Mesendoderm (in vitro differentiated cells): ENCODE data around the gene KLKB1.
A peak's percentile ranks its signal among the peaks of the same experiment; 100 is the strongest.
"Not testable (repeated sequence)": the region's sequence is repeated elsewhere in the genome, so short reads cannot be mapped to it uniquely, and the experiment has no call there.

Source experiments
- DNase-seq: peaks from one replicate; pipeline ENCODE4 v3.0.0; 2013
- H2AK5ac ChIP-seq: 2 replicates; pipeline ENCODE4 v1.6.1; 2013; ENCODE audit warnings: low read length, inconsistent platforms
- H2BK120ac ChIP-seq: 2 replicates; pipeline ENCODE4 v1.6.1; 2013; ENCODE audit warnings: low read depth, mild to moderate bottlenecking, low read length, moderate library complexity, mixed read lengths
- H2BK15ac ChIP-seq: replicated peaks from 2 replicates; pipeline ENCODE4 v1.6.1; 2013; ENCODE audit warnings: low read depth, mild to moderate bottlenecking, moderate library complexity
- H2BK5ac ChIP-seq: 2 replicates; pipeline ENCODE4 v1.6.1; 2013; ENCODE audit warnings: low read length, inconsistent platforms
- H3K18ac ChIP-seq: 2 replicates; pipeline ENCODE4 v1.6.1; 2013; ENCODE audit warnings: mild to moderate bottlenecking, low read length, mixed read lengths
- H3K23ac ChIP-seq: one replicate; pipeline ENCODE4 v1.6.1; 2013; ENCODE audit warnings: low read length
- H3K27ac ChIP-seq: 2 replicates; pipeline ENCODE4 v1.5.1; 2013; ENCODE audit warnings: low read depth, mild to moderate bottlenecking, inconsistent platforms, low read length, moderate library complexity
- H3K27me3 ChIP-seq: 2 replicates; pipeline ENCODE4 v1.6.1; 2013; ENCODE audit warnings: low read length, control low read depth, mild to moderate bottlenecking, inconsistent platforms; ENCODE audit not compliant: insufficient read depth, poor library complexity
- H3K36me3 ChIP-seq: 2 replicates; pipeline ENCODE4 v1.6.1; 2013; ENCODE audit warnings: low read length, inconsistent platforms; ENCODE audit not compliant: control insufficient read depth, insufficient read depth
- H3K4ac ChIP-seq: one replicate; pipeline ENCODE4 v1.6.1; 2013; ENCODE audit warnings: low read depth, mild to moderate bottlenecking, low read length, moderate library complexity
- H3K4me1 ChIP-seq: 2 replicates; pipeline ENCODE4 v1.6.1; 2013; ENCODE audit warnings: low read depth, low read length, inconsistent platforms; ENCODE audit not compliant: control insufficient read depth
- H3K4me2 ChIP-seq: 2 replicates; pipeline ENCODE4 v1.6.1; 2013; ENCODE audit warnings: low read length
- H3K4me3 ChIP-seq: 2 replicates; pipeline ENCODE4 v1.5.1; 2013; ENCODE audit warnings: mild to moderate bottlenecking, low read length
- H3K56ac ChIP-seq: one replicate; pipeline ENCODE4 v1.6.1; 2013; ENCODE audit warnings: low read length
- H3K79me1 ChIP-seq: 2 replicates; pipeline ENCODE4 v1.6.1; 2013; ENCODE audit warnings: low read length, inconsistent platforms
- H3K79me2 ChIP-seq: 2 replicates; pipeline ENCODE4 v1.6.1; 2013; ENCODE audit warnings: mild to moderate bottlenecking, low read length; ENCODE audit not compliant: control insufficient read depth, insufficient read depth
- H3K9ac ChIP-seq: 2 replicates; pipeline ENCODE4 v1.6.1; 2013; ENCODE audit warnings: low read length, inconsistent platforms
- H4K5ac ChIP-seq: one replicate; pipeline ENCODE4 v1.6.1; 2013; ENCODE audit warnings: low read length
- H4K8ac ChIP-seq: one replicate; pipeline ENCODE4 v1.6.1; 2013; ENCODE audit warnings: low read depth, mild to moderate bottlenecking, control low read depth, low read length, moderate library complexity
- WGBS: extraction: QIAGEN DNeasy Blood & Tissue Kit; methylation state at CpG from one replicate; pipeline ENCODE4 v1.1.7; 2013; ENCODE audit warnings: low lambda C conversion rate, missing lambda C conversion rate; ENCODE audit not compliant: insufficient coverage; ENCODE audit errors: extremely low coverage; 5-methylcytosine and 5-hydroxymethylcytosine counted together

The KLKB1 gene

DNA sequence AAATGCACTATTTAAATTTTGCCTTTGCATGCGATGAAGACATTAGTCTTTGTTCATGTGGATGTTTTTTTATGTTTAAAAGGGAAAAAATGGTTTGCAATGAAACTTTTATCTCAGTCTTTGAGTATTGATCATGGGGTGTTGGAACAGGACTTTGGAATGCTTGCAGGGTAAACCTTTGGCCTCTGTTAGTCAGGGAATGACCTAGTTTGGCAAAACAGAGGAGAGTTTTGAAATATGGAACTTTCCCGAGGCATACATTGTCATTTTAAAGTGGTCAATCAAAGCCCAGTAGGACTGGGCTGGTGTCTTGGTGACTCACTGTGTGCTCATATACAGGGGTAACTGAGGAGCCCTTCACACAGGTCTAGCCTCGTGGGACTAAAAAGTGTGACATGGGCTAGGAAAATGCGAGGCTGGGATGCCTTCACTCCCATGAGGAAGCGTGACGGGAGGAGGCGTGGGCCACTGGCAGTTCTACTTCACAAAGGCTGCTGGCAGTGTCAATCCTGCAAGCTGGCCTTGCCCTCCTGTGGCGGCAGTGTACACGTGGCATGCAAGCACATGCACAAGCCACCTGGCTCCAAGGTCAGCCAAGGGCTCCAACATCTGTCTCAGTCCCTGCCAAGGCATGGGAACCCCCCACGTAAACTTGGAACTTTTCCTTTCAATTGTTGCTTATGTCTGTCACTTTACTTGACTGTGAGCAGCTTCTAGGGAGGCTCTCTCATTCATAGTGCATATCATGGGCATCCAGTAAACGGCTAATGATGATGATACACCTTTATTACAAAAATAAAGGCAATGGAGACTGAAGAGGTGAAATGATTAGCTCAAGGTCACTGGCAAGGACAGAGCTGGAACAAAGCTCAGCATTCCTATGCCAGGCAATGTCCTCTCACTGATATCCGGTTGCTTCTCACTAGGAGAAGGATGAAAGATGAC is 33.5 kb downstream of the KLKB1 start:
- Histone ChIP-seq H3K4me1 (peaks cover 1% of the 10 kb centered on the region), H2AK5ac (no peak overlapping the region), H3K4me3 (no peak overlapping the region), H3K4me2 (no peak overlapping the region), H3K9ac (no peak overlapping the region), H2BK120ac (no peak overlapping the region), H4K8ac (no peak overlapping the region), H3K23ac (no peak overlapping the region), H3K18ac (no peak overlapping the region), H3K79me1 (no peaks in the 10 kb centered on the region), H3K79me2 (no peaks in the 10 kb centered on the region), H3K36me3 (no peaks in the 10 kb centered on the region), H3K27me3 (no peaks in the 10 kb centered on the region), H3K56ac (no peak overlapping the region), H4K5ac (no peak overlapping the region), H3K27ac (no peak overlapping the region), H2BK15ac (no peak overlapping the region), H2BK5ac (no peak overlapping the region), H3K4ac (no peak overlapping the region)
- no peak for DNase-seq
- no CpG with 5 or more reads among the region's 12 CpGs for WGBS

DNA sequence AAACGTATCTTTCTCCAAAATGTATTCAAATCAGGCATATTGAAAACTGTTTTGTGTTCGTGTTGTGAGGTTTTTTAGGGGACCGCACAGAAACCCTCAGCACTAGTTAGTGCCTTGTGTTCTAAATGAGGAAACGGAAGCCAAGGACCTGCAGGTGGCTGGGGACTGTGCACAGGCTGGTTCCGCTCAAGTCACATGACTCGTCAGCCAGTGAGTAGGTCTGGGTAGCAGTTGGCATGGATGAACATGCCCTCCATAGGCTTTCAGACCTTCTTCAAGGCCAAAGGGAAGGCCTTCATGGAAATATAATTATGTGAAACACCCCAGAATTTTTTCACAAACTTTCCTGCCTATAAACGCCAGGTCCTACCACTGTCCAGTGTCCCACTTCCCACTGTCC is 37.4 kb downstream of the KLKB1 start:
- Histone ChIP-seq H3K27me3 (no peaks in the 10 kb centered on the region), H4K5ac (no peak overlapping the region), H4K8ac (no peak overlapping the region), H2BK120ac (no peak overlapping the region), H3K9ac (no peak overlapping the region), H3K79me2 (no peaks in the 10 kb centered on the region), H2AK5ac (no peak overlapping the region), H3K23ac (no peak overlapping the region), H2BK15ac (no peak overlapping the region), H3K56ac (no peak overlapping the region), H3K36me3 (no peaks in the 10 kb centered on the region), H3K4ac (no peak overlapping the region), H3K4me1 (peaks cover 2% of the 10 kb centered on the region), H2BK5ac (no peak overlapping the region), H3K27ac (no peak overlapping the region), H3K79me1 (no peaks in the 10 kb centered on the region), H3K18ac (no peak overlapping the region), H3K4me2 (no peak overlapping the region), H3K4me3 (no peak overlapping the region)
- WGBS: no CpG with 5 or more reads among the region's 7 CpGs
- no peak for DNase-seq

DNA sequence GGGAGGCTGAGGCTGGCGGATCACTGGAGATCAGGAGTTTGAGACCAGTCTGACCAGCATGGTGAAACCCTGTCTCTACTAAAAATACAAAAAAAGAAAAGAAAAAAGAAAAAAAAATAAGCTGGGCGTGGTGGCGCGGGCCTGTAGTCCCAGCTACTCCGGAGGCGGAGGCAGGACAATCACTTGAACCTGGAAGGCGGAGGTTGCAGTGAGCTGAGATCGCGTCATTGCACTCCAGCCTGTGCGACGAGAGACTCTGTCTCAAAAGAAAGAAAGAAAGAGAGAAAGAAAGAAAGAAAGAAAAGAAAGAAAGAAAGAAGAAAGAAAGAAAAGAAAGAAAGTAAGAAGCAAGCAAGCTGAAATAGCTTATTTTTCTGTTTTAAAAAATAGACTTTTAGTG is 37.9 kb downstream of the KLKB1 start:
- not testable (repeated sequence) for H4K8ac ChIP-seq, H4K5ac ChIP-seq, H3K79me2 ChIP-seq, H3K4me1 ChIP-seq, H3K79me1 ChIP-seq, H2BK15ac ChIP-seq, H2AK5ac ChIP-seq, H3K4ac ChIP-seq, H3K56ac ChIP-seq, DNase-seq, H3K27ac ChIP-seq, H3K27me3 ChIP-seq, H3K4me2 ChIP-seq, H3K23ac ChIP-seq, H3K9ac ChIP-seq, H3K18ac ChIP-seq, H3K36me3 ChIP-seq, H2BK120ac ChIP-seq, H3K4me3 ChIP-seq, H2BK5ac ChIP-seq
- WGBS: no CpG with 5 or more reads among the region's 11 CpGs

DNA sequence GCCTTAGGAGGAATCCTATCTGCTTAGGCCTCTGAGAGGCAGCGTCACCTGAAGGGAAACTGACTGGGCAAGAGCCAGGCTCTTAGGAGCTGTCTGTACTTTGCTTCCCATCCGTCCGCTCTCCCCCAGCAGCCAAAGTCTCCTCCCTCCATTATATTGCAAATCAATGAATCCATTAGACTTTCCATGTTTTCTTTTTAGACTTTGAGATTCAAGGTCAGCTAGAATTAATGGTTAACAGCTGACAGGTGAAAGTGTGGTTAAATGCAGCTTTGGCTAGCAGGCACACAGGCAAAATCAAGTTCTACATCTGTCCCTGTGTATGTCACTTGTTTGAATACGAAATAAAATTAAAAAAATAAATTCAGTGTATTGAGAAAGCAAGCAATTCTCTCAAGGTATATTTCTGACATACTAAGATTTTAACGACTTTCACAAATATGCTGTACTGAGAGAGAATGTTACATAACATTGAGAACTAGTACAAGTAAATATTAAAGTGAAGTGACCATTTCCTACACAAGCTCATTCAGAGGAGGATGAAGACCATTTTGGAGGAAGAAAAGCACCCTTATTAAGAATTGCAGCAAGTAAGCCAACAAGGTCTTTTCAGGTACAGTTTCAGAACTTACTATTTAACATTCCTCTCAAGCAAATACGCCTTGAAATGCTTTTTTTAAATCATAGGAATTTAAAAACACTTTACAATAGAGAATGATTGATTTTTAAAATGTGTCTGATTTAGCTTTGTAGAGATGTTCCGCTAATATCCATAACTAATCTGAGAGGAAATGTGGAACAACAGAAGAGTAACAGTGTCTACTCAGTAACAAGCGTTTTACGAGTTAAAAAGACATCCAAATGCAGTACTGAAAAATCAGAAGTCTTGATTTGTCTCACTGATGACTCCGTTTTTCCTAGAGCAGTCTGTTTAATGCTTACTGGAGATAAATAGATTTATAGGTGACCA is 38.7 kb downstream of the KLKB1 start, which contains the start of gene F11:
Gene F11, plus strand, starts transcription at position 507 of the 970 bp plus-strand sequence. CDS start 948 bp downstream, outside the sequence.
- H3K27ac ChIP-seq: no peak within 1 kb of the TSS
- H3K4me3 ChIP-seq: no peak within 1 kb of the TSS
- H4K8ac ChIP-seq: no peak within 1 kb of the TSS
- no peak within 1 kb of the TSS for H2BK120ac ChIP-seq
- peak within 1 kb of the TSS; percentile 12 for H3K56ac ChIP-seq
- no peak within 1 kb of the TSS for H2AK5ac ChIP-seq
- H3K4me1 ChIP-seq: peaks cover 2% of the 10 kb centered on the region
- no peak within 1 kb of the TSS for H2BK5ac ChIP-seq
- H2BK15ac ChIP-seq: no peak within 1 kb of the TSS
- H3K4me2 ChIP-seq: no peak within 1 kb of the TSS
- H3K9ac ChIP-seq: no peak within 1 kb of the TSS
- no peak within 1 kb of the TSS for H4K5ac ChIP-seq
- H3K27me3 ChIP-seq: no peaks in the 10 kb centered on the region
- H3K79me2 ChIP-seq: no peaks in the 10 kb centered on the region
- DNase-seq: no peak
- H3K18ac ChIP-seq: peak within 1 kb of the TSS; percentile 51
- no peaks in the 10 kb centered on the region for H3K36me3 ChIP-seq
- H3K23ac ChIP-seq: no peak within 1 kb of the TSS
- no CpG with 5 or more reads among the region's 10 CpGs for WGBS
- H3K4ac ChIP-seq: peak within 1 kb of the TSS; percentile 55
- no peaks in the 10 kb centered on the region for H3K79me1 ChIP-seq

DNA sequence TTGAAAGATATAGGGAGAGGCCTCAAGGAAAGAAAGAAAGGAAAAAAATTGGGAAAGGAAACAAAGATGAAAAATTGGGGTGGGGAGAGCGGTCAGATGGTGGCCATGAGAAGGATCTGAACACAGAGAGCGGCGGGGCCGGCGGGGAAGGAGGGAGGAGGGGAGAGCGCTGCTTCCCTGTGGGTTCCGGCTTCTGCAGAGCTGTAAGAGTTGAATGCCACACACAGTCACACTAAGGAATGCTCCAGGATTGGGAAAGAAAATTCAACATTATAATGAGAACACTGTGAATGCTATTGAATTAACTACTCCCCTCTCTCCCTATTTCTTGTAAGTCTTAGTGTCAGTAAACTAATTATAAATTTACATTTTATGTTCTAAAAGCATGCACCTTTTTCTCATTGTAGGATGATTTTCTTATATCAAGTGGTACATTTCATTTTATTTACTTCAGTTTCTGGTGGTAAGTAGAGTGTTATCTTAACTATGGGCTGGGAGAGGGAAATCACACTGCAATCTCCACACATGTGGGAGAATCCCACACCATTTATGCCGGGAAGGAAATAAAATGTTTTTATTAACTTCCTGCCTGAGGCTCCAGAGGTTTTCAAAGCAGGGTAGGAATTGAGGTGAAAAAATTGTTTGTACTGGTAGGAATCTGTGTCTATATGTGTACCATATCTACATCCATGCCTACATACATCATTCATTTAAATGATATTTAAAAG is 39.6 kb downstream of the KLKB1 start:
- H4K8ac ChIP-seq: no peak overlapping the region
- peak overlapping the region; percentile 55 for H3K4ac ChIP-seq
- no peak overlapping the region for H3K9ac ChIP-seq
- no peak overlapping the region for H2BK120ac ChIP-seq
- peak; percentile 75 for DNase-seq
- no peak overlapping the region for H3K27ac ChIP-seq
- no peaks in the 10 kb centered on the region for H3K27me3 ChIP-seq
- H3K36me3 ChIP-seq: no peaks in the 10 kb centered on the region
- no peaks in the 10 kb centered on the region for H3K79me2 ChIP-seq
- no peak overlapping the region for H3K23ac ChIP-seq
- H3K4me1 ChIP-seq: peaks cover 2% of the 10 kb centered on the region
- H2BK5ac ChIP-seq: no peak overlapping the region
- no CpG with 5 or more reads among the region's 8 CpGs for WGBS
- H3K18ac ChIP-seq: no peak overlapping the region
- no peak overlapping the region for H3K4me3 ChIP-seq
- H3K4me2 ChIP-seq: no peak overlapping the region
- no peak overlapping the region for H2BK15ac ChIP-seq
- no peak overlapping the region for H2AK5ac ChIP-seq
- H3K79me1 ChIP-seq: no peaks in the 10 kb centered on the region
- H4K5ac ChIP-seq: no peak overlapping the region
- peak overlapping the region; percentile 12 for H3K56ac ChIP-seq
